Naive thymus-derived CD8-positive, alpha-beta T cell (primary cell): ENCODE measurements around the gene NECAB2. TPM values are rescaled to one million over a fixed set of nuclear protein-coding genes. Genes with fewer than 3 reads are reported as not detected.

ENCODE experiments used
- ATAC-seq, 2 donors: fragments of 150-1000 bp; cut with Tn5 transposase in 1 of 2; sonication (Bioruptor Pico), chemical (Tn5 transposase) in 1 of 2; 1 replicate in 1 of 2; 2 replicates in 1 of 2; pipeline ENCODE4 v1.10.0; 2021; ENCODE audit warnings: mild to moderate bottlenecking in 2 of 2, moderate library complexity in 2 of 2
- POLR2A ChIA-PET: fragments of 350-600 bp; sonication (Branson Sonifier 250); formaldehyde crosslinking; loops from one replicate; lab custom pipeline; 2021; ENCODE audit warnings: antibody characterized with exemption; lab: Charles Lee
- DNase-seq, 10 donors: peaks; one replicate each; pipeline versions ENCODE4 v3.0.0 to v3.0.0-alpha.2; 2020 to 2022
- H3K27ac Mint-ChIP-seq, 10 donors: one replicate each; pipeline ENCODE4 v1.8.0; 2020 to 2022; ENCODE audit warnings: mild to moderate bottlenecking in 10 of 10, mixed read lengths in 10 of 10, moderate library complexity in 4 of 10, inconsistent platforms in 1 of 10
- H3K27me3 Mint-ChIP-seq, 5 donors: one replicate each; pipeline ENCODE4 v1.8.0; 2021 to 2022; ENCODE audit warnings: mixed read lengths in 5 of 5
- H3K36me3 Mint-ChIP-seq, 3 donors: one replicate each; pipeline ENCODE4 v1.8.0; 2020 to 2022; ENCODE audit warnings: mixed read lengths in 3 of 3, mild to moderate bottlenecking in 2 of 3, inconsistent platforms in 1 of 3
- H3K4me1 Mint-ChIP-seq, 4 donors: one replicate each; pipeline ENCODE4 v1.8.0; 2021 to 2022; ENCODE audit warnings: mixed read lengths in 4 of 4
- H3K4me3 Mint-ChIP-seq, 10 donors: one replicate each; pipeline ENCODE4 v1.8.0; 2020 to 2022; ENCODE audit warnings: mild to moderate bottlenecking in 10 of 10, mixed read lengths in 10 of 10, moderate library complexity in 6 of 10, inconsistent platforms in 1 of 10
- H3K9me3 Mint-ChIP-seq, 9 donors: one replicate each; pipeline ENCODE4 v1.8.0; 2020 to 2022; ENCODE audit warnings: mixed read lengths in 9 of 9, mild to moderate bottlenecking in 3 of 9, inconsistent platforms in 1 of 9, moderate library complexity in 1 of 9
- polyA plus RNA-seq, 3 donors: library from polyadenylated mRNA; unstranded; fragments of 300-500 nt; fragmentation: Illumina TruSeq; gene quantifications; one replicate each; pipeline ENCODE4 v1.2.3, GENCODE V29; 2021
- total RNA-seq, 8 experiments: library from RNA in 2 of 8; stranded (reverse) in 2 of 8; gene quantifications; one replicate each; pipeline ENCODE4 v1.2.3 and lab custom pipeline; 2021 to 2026

Gene NECAB2
- total and polyA plus RNA-seq, 5 experiments from 2014 or later: not detected

DNA sequence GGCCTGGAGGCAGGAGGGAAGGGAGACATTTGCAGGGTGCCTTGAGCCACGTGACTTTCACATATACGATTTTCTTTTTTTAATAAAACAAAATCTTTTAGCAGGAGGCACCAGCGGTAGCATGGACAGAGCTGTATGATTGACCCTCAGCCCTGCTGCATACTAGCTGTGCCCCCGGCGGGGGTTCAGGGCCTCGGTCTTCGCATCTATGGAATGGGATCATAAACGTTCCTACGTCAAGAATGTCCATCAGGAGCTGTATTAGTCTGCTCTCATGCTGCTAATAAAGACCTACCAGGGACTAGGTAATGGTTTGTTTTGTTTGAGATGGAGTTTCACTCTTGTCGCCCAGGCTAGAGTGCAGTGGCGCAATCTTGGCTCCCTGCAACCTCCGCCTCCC lies 47.4 kb downstream of the NECAB2 start:
- Mint-ChIP-seq H3K4me1 (peaks cover 7 to 12% (median 9%) of the 10 kb centered on the region in 4 donors), H3K36me3 (peaks cover 0 to 6% (median 0%) of the 10 kb centered on the region in 3 donors), H3K27ac (peak overlapping the region in 1 of 10 donors; percentile 20), H3K9me3 (peaks cover 0 to 20% (median 4%) of the 10 kb centered on the region in 9 donors), H3K27me3 (peaks cover 0 to 10% (median 2%) of the 10 kb centered on the region in 5 donors), H3K4me3 (no peak overlapping the region)
- DNase-seq (no peak), ATAC-seq (no peak)
- POLR2A ChIA-PET: no interaction called here

GRCh38 chr16:84016477-84016876 lies 48.4 kb downstream of the NECAB2 start:
- ATAC-seq (no peak), DNase-seq (no peak)
- peaks cover 0 to 13% (median 4%) of the 10 kb centered on the region in 5 donors for H3K27me3 Mint-ChIP-seq
- peaks cover 3 to 31% (median 8%) of the 10 kb centered on the region in 9 donors for H3K9me3 Mint-ChIP-seq
- H3K4me3 Mint-ChIP-seq: no peak overlapping the region
- H3K36me3 Mint-ChIP-seq: peaks cover 0 to 9% (median 0%) of the 10 kb centered on the region in 3 donors
- POLR2A ChIA-PET: no interaction called here
- no peak overlapping the region for H3K27ac Mint-ChIP-seq
- H3K4me1 Mint-ChIP-seq: peaks cover 7 to 12% (median 9%) of the 10 kb centered on the region in 4 donors

DNA sequence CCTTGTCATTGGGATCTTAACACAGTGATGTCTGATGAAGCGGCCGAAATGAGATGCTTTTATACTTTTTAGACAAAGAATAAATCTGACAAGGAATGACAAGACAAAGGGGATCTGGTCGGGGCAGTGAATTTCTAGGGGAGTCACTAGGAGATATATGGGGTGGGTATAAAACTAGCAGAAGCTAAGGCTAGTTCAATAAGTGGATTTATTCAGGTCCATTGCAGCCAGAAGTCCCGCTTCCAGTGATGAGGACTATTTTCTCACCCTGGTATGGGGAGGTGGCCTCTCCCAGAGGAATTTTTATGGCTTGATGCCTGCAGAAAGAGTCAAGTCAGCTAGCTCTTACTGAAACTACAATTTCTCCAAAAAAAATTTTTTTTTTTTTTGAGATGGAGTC lies 50.7 kb downstream of the NECAB2 start:
- Mint-ChIP-seq H3K36me3 (peaks cover 0 to 14% (median 0%) of the 10 kb centered on the region in 3 donors), H3K9me3 (peaks cover 5 to 41% (median 13%) of the 10 kb centered on the region in 9 donors), H3K27ac (no peak overlapping the region), H3K27me3 (peaks cover 2 to 30% (median 10%) of the 10 kb centered on the region in 5 donors), H3K4me3 (no peak overlapping the region), H3K4me1 (peaks cover 7 to 12% (median 9%) of the 10 kb centered on the region in 4 donors)
- POLR2A ChIA-PET: no interaction called here
- ATAC-seq (no peak), DNase-seq (no peak)

GRCh38 chr16:84020353-84020752 lies 52.3 kb downstream of the NECAB2 start:
- POLR2A ChIA-PET: no interaction called here
- peaks cover 5 to 41% (median 13%) of the 10 kb centered on the region in 9 donors for H3K9me3 Mint-ChIP-seq

GRCh38 chr16:84021488-84021887 lies 53.4 kb downstream of the NECAB2 start:
- peaks cover 2 to 34% (median 21%) of the 10 kb centered on the region in 5 donors for H3K27me3 Mint-ChIP-seq
- H3K9me3 Mint-ChIP-seq: peaks cover 5 to 41% (median 13%) of the 10 kb centered on the region in 9 donors
- H3K4me3 Mint-ChIP-seq: no peak overlapping the region
- H3K36me3 Mint-ChIP-seq: peaks cover 0 to 14% (median 0%) of the 10 kb centered on the region in 3 donors
- ATAC-seq (no peak), DNase-seq (no peak)
- H3K4me1 Mint-ChIP-seq: no peaks in the 10 kb centered on the region
- H3K27ac Mint-ChIP-seq: no peak overlapping the region
- POLR2A ChIA-PET: no interaction called here

More at GRCh38 chr16:84020353-84020752, 52.3 kb downstream of the NECAB2 start:
- Mint-ChIP-seq H3K36me3 (peaks cover 0 to 14% (median 0%) of the 10 kb centered on the region in 3 donors), H3K4me3 (no peak overlapping the region), H3K27ac (no peak overlapping the region), H3K4me1 (no peaks in the 10 kb centered on the region), H3K27me3 (peaks cover 2 to 30% (median 13%) of the 10 kb centered on the region in 5 donors)
- no peak for DNase-seq
- no peak for ATAC-seq

DNA sequence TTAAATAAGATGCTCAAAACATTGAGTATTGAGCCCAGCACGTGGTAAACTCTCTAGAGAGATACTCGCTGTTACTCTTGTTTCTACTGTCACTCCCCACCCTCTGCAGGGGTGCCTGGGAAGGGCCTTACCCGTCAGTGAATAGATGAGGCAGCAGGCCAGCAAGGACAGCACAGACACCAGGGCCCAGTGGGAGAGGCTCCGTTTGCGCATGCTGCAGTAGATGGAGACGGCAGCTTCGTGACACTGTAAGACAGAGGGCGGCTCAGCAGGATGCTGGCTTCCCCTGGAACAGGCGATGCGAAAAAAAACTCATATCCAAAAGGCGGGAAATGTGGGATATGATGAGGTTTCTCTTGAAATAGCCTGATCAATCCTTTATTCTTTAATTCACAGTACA lies 54.6 kb downstream of the NECAB2 start:
- H3K4me1 Mint-ChIP-seq: no peaks in the 10 kb centered on the region
- H3K36me3 Mint-ChIP-seq: peaks cover 0 to 14% (median 0%) of the 10 kb centered on the region in 3 donors
- peaks cover 5 to 40% (median 30%) of the 10 kb centered on the region in 5 donors for H3K27me3 Mint-ChIP-seq
- POLR2A ChIA-PET: no interaction called here
- no peak overlapping the region for H3K27ac Mint-ChIP-seq
- H3K9me3 Mint-ChIP-seq: peaks cover 5 to 41% (median 13%) of the 10 kb centered on the region in 9 donors
- no peak overlapping the region for H3K4me3 Mint-ChIP-seq
- ATAC-seq (no peak), DNase-seq (no peak)

- Mint-ChIP-seq H3K36me3 (peaks cover 0 to 8% (median 0%) of the 10 kb centered on the region in 3 donors), H3K4me3 (no peak overlapping the region), H3K27ac (no peak overlapping the region), H3K27me3 (peaks cover 7 to 54% (median 38%) of the 10 kb centered on the region in 5 donors), H3K9me3 (peaks cover 0 to 26% (median 10%) of the 10 kb centered on the region in 9 donors), H3K4me1 (peaks cover 3 to 10% (median 8%) of the 10 kb centered on the region in 4 donors)
- DNase-seq (no peak), ATAC-seq (no peak)
- POLR2A ChIA-PET: no interaction called here
Observed at GRCh38 chr16:84024854-84025253, 56.8 kb downstream of the NECAB2 start.

DNA sequence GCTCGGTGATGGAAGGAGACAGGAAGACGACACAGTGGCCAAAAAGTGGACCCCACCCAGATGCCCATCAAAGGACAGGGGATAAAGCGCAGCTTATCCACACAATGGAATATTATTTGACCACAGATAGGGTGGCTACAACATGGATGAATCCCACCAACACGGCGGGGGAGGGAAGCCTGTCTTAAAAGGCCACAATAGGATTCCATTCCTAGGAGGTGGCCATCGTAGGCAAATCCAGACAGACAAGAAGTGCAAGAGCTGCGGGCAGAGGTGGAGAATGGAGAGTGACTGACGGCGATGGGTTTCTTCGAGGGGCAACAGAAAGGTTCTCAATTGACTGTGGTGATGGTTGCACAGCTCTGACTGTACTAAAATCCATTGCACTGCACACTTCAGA lies 58.6 kb downstream of the NECAB2 start:
- POLR2A ChIA-PET: no interaction called here
- Mint-ChIP-seq H3K9me3 (peaks cover 0 to 10% (median 3%) of the 10 kb centered on the region in 9 donors), H3K27ac (no peak overlapping the region), H3K36me3 (peaks cover 0 to 4% (median 0%) of the 10 kb centered on the region in 3 donors), H3K4me3 (no peak overlapping the region), H3K27me3 (peaks cover 11 to 72% (median 39%) of the 10 kb centered on the region in 5 donors), H3K4me1 (peaks cover 5 to 13% (median 10%) of the 10 kb centered on the region in 4 donors)
- ATAC-seq (no peak), DNase-seq (no peak)

DNA sequence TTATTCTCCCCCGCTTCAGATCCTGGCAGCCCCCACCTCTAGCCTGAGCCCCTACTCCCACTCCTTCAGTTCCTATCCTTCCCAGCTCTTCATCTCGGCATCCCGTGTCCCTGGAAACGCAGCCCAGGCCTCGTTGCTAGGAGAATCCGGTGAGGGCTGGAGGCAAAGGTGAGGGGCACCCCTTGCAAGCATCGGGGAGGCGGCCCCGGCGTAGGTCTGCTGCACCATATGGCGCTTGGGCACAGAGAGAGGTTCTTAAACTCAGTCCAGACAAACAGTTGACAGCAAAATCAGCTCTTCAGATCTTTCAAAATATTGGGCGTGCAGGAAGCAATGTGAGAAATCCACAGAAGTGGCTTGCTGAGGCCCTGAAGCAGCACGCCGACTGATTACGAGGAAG lies 59.6 kb downstream of the NECAB2 start:
- DNase-seq (no peak), ATAC-seq (no peak)
- POLR2A ChIA-PET: no interaction called here
- Mint-ChIP-seq H3K27me3 (peaks cover 11 to 68% (median 33%) of the 10 kb centered on the region in 5 donors), H3K27ac (peak overlapping the region in 1 of 10 donors; percentile 42), H3K4me3 (no peak overlapping the region), H3K4me1 (peaks cover 5 to 13% (median 10%) of the 10 kb centered on the region in 4 donors), H3K9me3 (peaks cover 0 to 4% (median 0%) of the 10 kb centered on the region in 9 donors), H3K36me3 (no peaks in the 10 kb centered on the region)

DNA sequence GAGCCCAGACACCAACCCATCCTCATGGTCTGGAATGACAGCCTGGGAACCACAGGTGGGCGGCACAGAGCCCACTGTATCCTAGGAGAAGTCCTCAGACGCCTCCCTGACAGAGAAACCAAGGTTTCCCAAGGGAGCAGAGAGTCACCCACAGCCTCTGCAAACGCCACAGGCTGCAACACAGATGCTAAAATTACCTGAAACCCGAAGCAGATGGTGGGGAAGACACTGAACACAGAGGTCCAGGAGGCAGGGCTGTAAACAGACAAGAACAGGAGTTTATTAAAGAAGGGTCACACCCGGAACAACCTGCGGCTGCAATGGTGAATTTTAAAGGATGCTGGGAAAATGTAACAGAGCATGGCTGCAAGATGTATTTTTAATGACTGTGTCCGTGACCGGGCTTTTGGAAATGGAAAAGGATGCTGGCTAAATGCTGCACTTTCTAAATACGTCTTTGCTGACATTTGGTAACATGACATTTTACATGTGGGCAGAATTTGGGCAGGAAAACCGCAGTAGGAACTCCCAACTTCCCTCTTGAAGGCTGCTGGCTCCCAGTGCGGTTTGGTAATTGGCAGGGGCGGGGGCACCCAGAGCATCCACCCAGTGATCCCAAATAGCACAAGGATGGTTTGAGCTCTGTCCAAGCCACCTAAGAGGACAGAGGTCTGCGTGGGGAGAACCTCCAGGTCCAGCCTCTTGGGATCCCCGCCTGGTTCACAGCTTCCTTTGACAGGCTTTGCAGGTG lies 61.4 kb downstream of the NECAB2 start:
- POLR2A ChIA-PET: no interaction called here
- Mint-ChIP-seq H3K27me3 (peaks cover 11 to 59% (median 28%) of the 10 kb centered on the region in 5 donors), H3K4me3 (no peak overlapping the region), H3K27ac (peak overlapping the region in 1 of 10 donors; percentile 6), H3K4me1 (peaks cover 5 to 13% (median 10%) of the 10 kb centered on the region in 4 donors), H3K9me3 (no peaks in the 10 kb centered on the region), H3K36me3 (no peaks in the 10 kb centered on the region)
- DNase-seq: no peak
- ATAC-seq: no peak

DNA sequence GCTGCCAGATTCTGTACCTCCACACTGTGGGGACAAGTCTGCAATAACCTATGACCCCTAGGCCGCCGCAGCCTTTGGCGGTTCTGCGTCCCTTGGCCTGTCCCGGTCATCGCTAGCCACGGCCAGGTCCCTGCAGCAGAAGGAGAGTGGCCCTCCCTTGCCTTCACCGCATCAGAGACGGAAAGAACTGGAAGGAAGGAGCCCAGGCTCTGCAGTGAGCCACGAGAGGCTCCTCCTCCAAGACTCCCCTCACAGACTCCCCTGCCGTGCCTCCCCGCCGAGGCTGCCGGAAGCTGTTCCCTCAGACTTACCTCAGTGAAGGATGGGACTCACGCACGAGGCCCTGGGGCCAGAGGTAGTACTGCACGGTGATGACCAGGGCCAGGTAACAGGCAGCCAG lies 63.5 kb downstream of the NECAB2 start:
- Mint-ChIP-seq H3K36me3 (peaks cover 0 to 9% (median 0%) of the 10 kb centered on the region in 3 donors), H3K27ac (peak overlapping the region in 1 of 10 donors; percentile 22), H3K27me3 (peaks cover 11 to 46% (median 26%) of the 10 kb centered on the region in 5 donors), H3K4me3 (no peak overlapping the region), H3K4me1 (peaks cover 5 to 13% (median 10%) of the 10 kb centered on the region in 4 donors), H3K9me3 (peaks cover 0 to 7% (median 4%) of the 10 kb centered on the region in 9 donors)
- no peak for ATAC-seq
- DNase-seq: no peak
- POLR2A ChIA-PET: no interaction called here

GRCh38 chr16:84032458-84033178 lies 64.6 kb downstream of the NECAB2 start:
- ATAC-seq (no peak), DNase-seq (no peak)
- POLR2A ChIA-PET: no interaction called here
- Mint-ChIP-seq H3K27me3 (peaks cover 8 to 35% (median 21%) of the 10 kb centered on the region in 5 donors), H3K9me3 (peaks cover 0 to 7% (median 4%) of the 10 kb centered on the region in 9 donors), H3K36me3 (peaks cover 0 to 9% (median 0%) of the 10 kb centered on the region in 3 donors), H3K4me3 (no peak overlapping the region), H3K4me1 (peaks cover 5 to 13% (median 10%) of the 10 kb centered on the region in 4 donors), H3K27ac (peak overlapping the region in 1 of 10 donors; percentile 34)
